Suprapubic skin (tissue), 4 donors: ENCODE results near the gene MYO16.

ENCODE experiments used
- CTCF ChIP-seq, 2 donors: fragments of 200-600 bp in 1 of 2; fragments of 450-650 bp in 1 of 2; sonication (generic) in 1 of 2; IDR thresholded peaks; one replicate each; pipeline ENCODE4 v1.5.1; 2016 to 2019; ENCODE audit warnings: antibody characterized with exemption in 2 of 2, mild to moderate bottlenecking in 1 of 2, moderate library complexity in 1 of 2
- EP300 ChIP-seq: sonication (generic); formaldehyde crosslinking; IDR thresholded peaks from one replicate; pipeline ENCODE4 v1.6.1; 2017; ENCODE audit warnings: antibody characterized with exemption
- POLR2A ChIP-seq, 2 donors: fragments of 450-650 bp; IDR thresholded peaks; one replicate each; pipeline ENCODE4 v1.6.1; 2017; ENCODE audit warnings: antibody characterized with exemption in 2 of 2, mild to moderate bottlenecking in 2 of 2, moderate library complexity in 2 of 2
- POLR2AphosphoS5 ChIP-seq, 3 donors: sonication (generic); formaldehyde crosslinking; IDR thresholded peaks; one replicate each; pipeline ENCODE4 v1.6.1; 2017; ENCODE audit warnings: antibody characterized with exemption in 3 of 3

- TF ChIP-seq EP300: no peak
- no peak for TF ChIP-seq CTCF (IDR thresholded peaks at IDR 0.05)
- no peak for TF ChIP-seq POLR2AphosphoS5 (IDR thresholded peaks at IDR 0.05)
- no peak for TF ChIP-seq POLR2A (IDR thresholded peaks at IDR 0.05)
These were observed 198.2 kb downstream of the MYO16 start for GRCh38 chr13:108827646-108828045.
